Upper lobe of left lung (tissue), 6 donors: ENCODE results near the gene BANF1. TPM values are rescaled to one million over a fixed set of nuclear protein-coding genes. Genes with fewer than 3 reads are reported as not detected.

Source experiments
- ATAC-seq, 2 donors: fragments of 200-7000 bp; cut with Tn5 transposase; one replicate each; pipeline ENCODE4 v1.9.1; 2022; ENCODE audit warnings: mild to moderate bottlenecking in 2 of 2, moderate library complexity in 2 of 2; ENCODE audit not compliant: low FRiP score in 2 of 2
- DNase-seq, 2 donors: peaks; one replicate each; pipeline ENCODE4 v3.0.0-alpha.2; 2019 to 2020
- H3K27ac ChIP-seq, 4 donors: fragments of 200-600 bp; sonication (generic); one replicate each; pipeline ENCODE4 v1.5.1; 2016 to 2019
- H3K27me3 ChIP-seq, 4 donors: fragments of 200-600 bp; sonication (generic); one replicate each; pipeline ENCODE4 v1.5.1; 2017 to 2019
- H3K36me3 ChIP-seq, 4 donors: fragments of 200-600 bp; sonication (generic); one replicate each; pipeline ENCODE4 v1.5.1; 2016 to 2019
- H3K4me1 ChIP-seq, 4 donors: fragments of 200-600 bp; sonication (generic); one replicate each; pipeline ENCODE4 v1.5.1; 2018 to 2019
- H3K4me3 ChIP-seq, 4 donors: fragments of 200-600 bp; sonication (generic); one replicate each; pipeline ENCODE4 v1.5.1; 2017 to 2019; ENCODE audit warnings: mild to moderate bottlenecking in 2 of 4, moderate library complexity in 1 of 4
- H3K9me3 ChIP-seq, 4 donors: fragments of 200-600 bp; sonication (generic); one replicate each; pipeline ENCODE4 v1.5.1; 2018 to 2019
- EP300 ChIP-seq, 4 donors: sonication (generic); formaldehyde crosslinking; IDR thresholded peaks; one replicate each; pipeline ENCODE4 v1.5.1; 2017; ENCODE audit warnings: antibody characterized with exemption in 4 of 4, control low read depth in 2 of 4
- POLR2A ChIP-seq, 4 donors: fragments of 450-650 bp; IDR thresholded peaks; one replicate each; pipeline ENCODE4 v1.5.1; 2016 to 2017; ENCODE audit warnings: antibody characterized with exemption in 4 of 4, mild to moderate bottlenecking in 2 of 4
- POLR2AphosphoS5 ChIP-seq, 2 donors: sonication (generic); formaldehyde crosslinking; IDR thresholded peaks; one replicate each; pipeline ENCODE4 v1.5.1; 2017; ENCODE audit warnings: antibody characterized with exemption in 2 of 2
- WGBS, 2 donors: methylation state at CpG; one replicate each; pipeline ENCODE4 v1.1.5; 2017 to 2018; 5-methylcytosine and 5-hydroxymethylcytosine counted together
- total RNA-seq, 6 donors: library from RNA; depleted of rRNA in 4 of 6; stranded (reverse); fragments of >200 nt in 4 of 6; gene quantifications; one replicate each; pipeline versions ENCODE4 v1.1.0 to v1.2.1, GENCODE V29; 2016 to 2021
- TF ChIP-seq, protein P1 (sequence below), 6 experiments: fragments of 450-650 bp in 4 of 6; fragments of 200-600 bp in 2 of 6; sonication (generic) in 2 of 6; IDR thresholded peaks; one replicate each; pipeline ENCODE4 v1.5.1; 2016 to 2019; ENCODE audit warnings: antibody characterized with exemption in 6 of 6
- donor health status: DM: no; HTN: no; CAD: no; lungs with moderate emphysema.
- donor health status: DM: no; HTN: yes; CAD: no; lungs with severe emphysema.

BANF1 gene
- total RNA-seq, 6 donors from 2014 or later, result 32.5 to 201 (median 53.8) TPM

DNA sequence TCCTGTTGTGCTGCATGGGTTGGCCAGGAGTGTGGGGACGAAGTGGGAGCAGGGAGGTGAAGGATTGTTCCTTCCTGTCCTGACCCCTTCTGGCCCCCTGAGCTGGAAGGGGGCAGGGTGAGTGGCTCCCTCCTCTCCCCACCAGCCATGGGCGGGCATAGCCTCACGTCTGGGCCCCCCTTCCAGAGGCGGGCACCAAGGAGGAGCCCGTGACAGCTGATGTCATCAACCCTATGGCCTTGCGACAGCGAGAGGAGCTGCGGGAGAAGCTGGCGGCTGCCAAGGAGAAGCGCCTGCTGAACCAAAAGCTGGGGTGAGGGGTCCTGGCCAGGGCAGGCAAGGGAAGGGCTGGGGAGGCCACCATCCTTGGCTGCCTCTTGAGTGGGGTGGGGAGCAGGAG lies 37.4 kb upstream of the BANF1 start:
- no peak for ATAC-seq
- TF ChIP-seq, protein P1, sequence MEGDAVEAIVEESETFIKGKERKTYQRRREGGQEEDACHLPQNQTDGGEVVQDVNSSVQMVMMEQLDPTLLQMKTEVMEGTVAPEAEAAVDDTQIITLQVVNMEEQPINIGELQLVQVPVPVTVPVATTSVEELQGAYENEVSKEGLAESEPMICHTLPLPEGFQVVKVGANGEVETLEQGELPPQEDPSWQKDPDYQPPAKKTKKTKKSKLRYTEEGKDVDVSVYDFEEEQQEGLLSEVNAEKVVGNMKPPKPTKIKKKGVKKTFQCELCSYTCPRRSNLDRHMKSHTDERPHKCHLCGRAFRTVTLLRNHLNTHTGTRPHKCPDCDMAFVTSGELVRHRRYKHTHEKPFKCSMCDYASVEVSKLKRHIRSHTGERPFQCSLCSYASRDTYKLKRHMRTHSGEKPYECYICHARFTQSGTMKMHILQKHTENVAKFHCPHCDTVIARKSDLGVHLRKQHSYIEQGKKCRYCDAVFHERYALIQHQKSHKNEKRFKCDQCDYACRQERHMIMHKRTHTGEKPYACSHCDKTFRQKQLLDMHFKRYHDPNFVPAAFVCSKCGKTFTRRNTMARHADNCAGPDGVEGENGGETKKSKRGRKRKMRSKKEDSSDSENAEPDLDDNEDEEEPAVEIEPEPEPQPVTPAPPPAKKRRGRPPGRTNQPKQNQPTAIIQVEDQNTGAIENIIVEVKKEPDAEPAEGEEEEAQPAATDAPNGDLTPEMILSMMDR (IDR thresholded peaks at IDR 0.05), result no peak
- no peak for TF ChIP-seq EP300 (IDR thresholded peaks at IDR 0.05)
- no peak for TF ChIP-seq POLR2AphosphoS5 (IDR thresholded peaks at IDR 0.05)
- TF ChIP-seq POLR2A (IDR thresholded peaks at IDR 0.05), result no peak
- H3K9me3 ChIP-seq, result no peaks in the 10 kb centered on the region
- peaks cover 35 to 63% (median 49%) of the 10 kb centered on the region in 4 donors for H3K36me3 ChIP-seq
- peaks cover 20 to 57% (median 39%) of the 10 kb centered on the region in 4 donors for H3K4me1 ChIP-seq
- H3K27me3 ChIP-seq, result no peaks in the 10 kb centered on the region
- no peak for DNase-seq
- H3K4me3 ChIP-seq, result no peak overlapping the region
- 80 to 85% methylated on average over 5 to 10 of the region's 10 CpGs for WGBS, 2 donors
- no peak overlapping the region for H3K27ac ChIP-seq

DNA sequence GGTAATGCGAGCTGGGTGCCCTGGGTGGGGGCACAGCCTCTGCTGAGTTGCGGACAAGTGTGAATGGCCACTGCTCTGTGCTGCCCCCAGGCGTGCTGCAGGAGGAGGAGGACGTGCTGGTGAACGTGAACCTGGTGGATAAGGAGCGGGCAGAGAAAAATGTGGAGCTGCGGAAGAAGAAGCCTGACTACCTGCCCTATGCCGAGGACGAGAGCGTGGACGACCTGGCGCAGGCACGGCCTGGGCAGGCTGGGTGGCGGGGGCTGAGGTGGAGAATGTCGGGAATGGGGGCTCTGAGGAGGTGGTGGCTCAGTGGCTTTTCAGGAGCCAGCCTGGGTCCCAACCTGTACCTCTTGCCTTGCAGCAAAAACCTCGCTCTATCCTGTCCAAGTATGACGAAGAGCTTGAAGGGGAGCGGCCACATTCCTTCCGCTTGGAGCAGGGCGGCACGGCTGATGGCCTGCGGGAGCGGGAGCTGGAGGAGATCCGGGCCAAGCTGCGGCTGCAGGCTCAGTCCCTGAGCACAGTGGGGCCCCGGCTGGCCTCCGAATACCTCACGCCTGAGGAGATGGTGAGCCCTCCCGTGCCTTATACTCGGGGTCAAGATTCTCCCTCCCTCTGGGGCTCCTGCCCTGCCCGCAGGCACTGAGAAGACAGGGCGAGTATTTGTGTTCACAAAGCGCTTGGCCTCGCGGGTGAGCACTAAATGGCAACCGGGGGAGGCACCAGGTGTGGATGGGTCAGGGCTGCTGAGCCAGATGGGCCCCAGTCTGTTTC lies 36.1 kb upstream of the BANF1 start:
- no peak for ATAC-seq
- DNase-seq, result peak in 1 of 2 donors; percentile 66
- Histone ChIP-seq H3K36me3 (peaks cover 35 to 69% (median 54%) of the 10 kb centered on the region in 4 donors), H3K9me3 (no peaks in the 10 kb centered on the region), H3K4me3 (no peak overlapping the region), H3K27ac (no peak overlapping the region), H3K27me3 (no peaks in the 10 kb centered on the region), H3K4me1 (peaks cover 19 to 53% (median 37%) of the 10 kb centered on the region in 4 donors)
- WGBS, 2 donors, result 93 to 95% methylated on average over 21 to 36 of the region's 36 CpGs
- TF ChIP-seq, protein P1 (IDR thresholded peaks at IDR 0.05), result no peak
- TF ChIP-seq POLR2AphosphoS5 (IDR thresholded peaks at IDR 0.05) (no peak), POLR2A (IDR thresholded peaks at IDR 0.05) (no peak), EP300 (IDR thresholded peaks at IDR 0.05) (no peak)

DNA sequence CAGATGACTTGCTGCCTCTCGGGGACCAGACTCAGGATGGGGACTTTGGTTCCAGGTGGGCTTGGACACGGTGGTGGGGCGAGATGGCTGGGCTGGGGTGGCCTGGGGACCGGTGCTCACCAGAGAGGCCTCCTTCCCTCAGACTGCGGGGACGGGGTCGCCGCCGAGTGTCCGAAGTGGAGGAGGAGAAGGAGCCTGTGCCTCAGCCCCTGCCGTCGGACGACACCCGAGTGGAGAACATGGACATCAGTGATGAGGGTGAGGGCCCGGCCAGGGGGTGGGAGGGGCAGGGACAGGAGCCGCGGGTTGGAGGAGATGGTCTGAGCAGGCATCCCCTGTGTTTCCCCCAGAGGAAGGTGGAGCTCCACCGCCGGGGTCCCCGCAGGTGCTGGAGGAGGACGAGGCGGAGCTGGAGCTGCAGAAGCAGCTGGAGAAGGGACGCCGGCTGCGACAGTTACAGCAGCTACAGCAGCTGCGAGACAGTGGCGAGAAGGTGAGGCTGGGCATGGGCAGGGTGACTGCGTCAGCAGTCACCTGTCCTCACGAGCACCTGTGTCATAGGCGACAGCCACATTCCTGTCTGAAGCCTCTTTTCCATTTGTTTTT lies 34.9 kb upstream of the BANF1 start:
- peaks cover 35 to 77% (median 58%) of the 10 kb centered on the region in 4 donors for H3K36me3 ChIP-seq
- 94 to 97% methylated on average over 30 of the region's 30 CpGs for WGBS, 2 donors
- H3K27ac ChIP-seq, result peak overlapping the region in 1 of 4 donors; percentile 83
- DNase-seq, result peak in 1 of 2 donors; percentile 83
- H3K4me1 ChIP-seq, result peaks cover 18 to 47% (median 34%) of the 10 kb centered on the region in 4 donors
- H3K9me3 ChIP-seq, result no peaks in the 10 kb centered on the region
- TF ChIP-seq EP300 (IDR thresholded peaks at IDR 0.05) (no peak), POLR2A (IDR thresholded peaks at IDR 0.05) (no peak), POLR2AphosphoS5 (IDR thresholded peaks at IDR 0.05) (no peak)
- TF ChIP-seq, protein P1 (IDR thresholded peaks at IDR 0.05), result no peak
- ATAC-seq, result no peak
- no peaks in the 10 kb centered on the region for H3K27me3 ChIP-seq
- no peak overlapping the region for H3K4me3 ChIP-seq

DNA sequence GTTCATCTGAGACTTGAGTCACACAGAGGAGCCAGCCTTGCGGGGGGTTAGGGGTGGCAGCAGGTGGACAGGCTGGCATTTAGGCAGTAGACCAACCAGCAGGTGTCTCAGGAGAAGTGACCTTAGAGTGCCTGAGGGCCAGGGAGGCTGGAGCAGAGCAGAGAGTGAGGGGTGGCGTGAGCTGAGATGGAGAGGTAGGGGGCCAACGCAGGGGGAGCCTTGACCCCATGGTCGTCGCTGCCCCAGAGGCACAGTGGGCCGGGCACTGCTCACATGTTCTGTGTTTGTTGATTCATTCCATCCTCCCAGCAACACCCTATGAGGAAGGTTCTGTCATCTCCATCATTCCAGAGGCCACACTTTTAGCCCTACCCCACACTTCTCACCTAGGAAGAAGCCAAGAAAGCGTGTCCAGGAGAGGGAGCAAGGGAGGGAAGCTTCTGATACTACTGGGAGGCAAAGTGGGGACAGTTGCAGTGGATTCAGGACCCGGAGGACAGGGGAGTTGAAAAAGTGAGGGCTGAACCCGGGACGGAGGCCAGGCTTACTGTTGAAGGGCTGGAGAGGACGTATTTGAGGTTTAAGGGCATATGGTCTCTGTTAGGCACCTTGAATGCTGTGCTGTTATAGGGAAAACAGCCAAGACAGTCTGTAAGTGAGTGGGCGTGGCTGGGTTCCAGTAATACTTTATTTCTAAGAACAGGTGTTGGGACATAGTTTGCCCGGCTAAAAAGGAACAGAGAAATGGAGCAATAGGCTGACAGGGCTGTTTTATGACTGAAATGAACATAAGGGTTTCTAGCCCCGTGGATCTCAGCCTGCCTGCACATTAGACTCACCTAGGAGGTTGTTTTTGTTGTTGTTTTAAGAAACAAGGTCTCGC lies 33.5 kb upstream of the BANF1 start:
- WGBS, 2 donors, result 64 to 77% methylated on average over 15 of the region's 15 CpGs
- no peak overlapping the region for H3K4me3 ChIP-seq
- TF ChIP-seq POLR2AphosphoS5 (IDR thresholded peaks at IDR 0.05) (peak; percentile 35 to 56), EP300 (IDR thresholded peaks at IDR 0.05) (no peak), POLR2A (IDR thresholded peaks at IDR 0.05) (no peak)
- TF ChIP-seq, protein P1 (IDR thresholded peaks at IDR 0.05), result peak in 2 of 6 experiments; percentile 15 to 36
- H3K9me3 ChIP-seq, result no peaks in the 10 kb centered on the region
- no peaks in the 10 kb centered on the region for H3K27me3 ChIP-seq
- ATAC-seq (peak; percentile 53 to 83), DNase-seq (peak in 1 of 2 donors; percentile 82)
- H3K36me3 ChIP-seq, result peaks cover 35 to 85% (median 62%) of the 10 kb centered on the region in 4 donors
- H3K27ac ChIP-seq, result peak overlapping the region; percentile 71 to 86 (median 83)
- peaks cover 4 to 33% (median 20%) of the 10 kb centered on the region in 4 donors for H3K4me1 ChIP-seq
